ENCODE data around the gene AFF1. TPM values are rescaled to one million over a fixed set of nuclear protein-coding genes. Genes with fewer than 3 reads are reported as not detected.
"Not testable (repeated sequence)": the region's sequence is repeated elsewhere in the genome, so short reads cannot be mapped to it uniquely, and the experiment has no call there.

AFF1 gene
- total RNA-seq, 3 donors from 2014 or later = 67.2 to 80.5 (median 70.5) TPM

GRCh38 chr4:86980230-86980629 is 45.4 kb downstream of the AFF1 start:
- Histone ChIP-seq H3K27ac (no peak overlapping the region), H3K4me1 (no peaks in the 10 kb centered on the region), H3K9me3 (no peaks in the 10 kb centered on the region), H3K27me3 (no peaks in the 10 kb centered on the region), H3K36me3 (no peaks in the 10 kb centered on the region), H3K4me3 (no peak overlapping the region)
- intact Hi-C loops (cut with DNase I; ENCODE audit: low total_unique reads) = no loop called here
- TF ChIP-seq POLR2A (IDR thresholded peaks at IDR 0.05) (no peak), POLR2AphosphoS5 (IDR thresholded peaks at IDR 0.05) (no peak), CTCF (IDR thresholded peaks at IDR 0.05) (no peak)
- DNase-seq (ENCODE audit: low spot score in 2 of 2) = no peak

- no peaks in the 10 kb centered on the region for H3K9me3 ChIP-seq
- DNase-seq (ENCODE audit: low spot score in 2 of 2) = no peak
- no peak overlapping the region for H3K4me3 ChIP-seq
- H3K27me3 ChIP-seq = no peaks in the 10 kb centered on the region
- no peak for TF ChIP-seq POLR2A (IDR thresholded peaks at IDR 0.05)
- TF ChIP-seq POLR2AphosphoS5 (IDR thresholded peaks at IDR 0.05) = no peak
- TF ChIP-seq CTCF (IDR thresholded peaks at IDR 0.05) = no peak
- no peaks in the 10 kb centered on the region for H3K36me3 ChIP-seq
- no peaks in the 10 kb centered on the region for H3K4me1 ChIP-seq
- H3K27ac ChIP-seq = no peak overlapping the region
- intact Hi-C loops (cut with DNase I; ENCODE audit: low total_unique reads) = no loop called here
Measured at GRCh38 chr4:86981789-86982188, 47.0 kb downstream of the AFF1 start.

- H3K4me1 ChIP-seq; intact Hi-C loops (cut with DNase I; ENCODE audit: low total_unique reads); H3K36me3 ChIP-seq; DNase-seq (ENCODE audit: low spot score in 2 of 2); H3K27ac ChIP-seq; H3K27me3 ChIP-seq; H3K4me3 ChIP-seq; H3K9me3 ChIP-seq: not testable (repeated sequence)
Measured at GRCh38 chr4:86985852-86986251, 51.0 kb downstream of the AFF1 start.

- DNase-seq (ENCODE audit: low spot score in 2 of 2); H3K27me3 ChIP-seq; H3K4me3 ChIP-seq; H3K27ac ChIP-seq; intact Hi-C loops (cut with DNase I; ENCODE audit: low total_unique reads); H3K9me3 ChIP-seq; H3K4me1 ChIP-seq; H3K36me3 ChIP-seq: not testable (repeated sequence)
Measured at GRCh38 chr4:86989658-86990057, 54.8 kb downstream of the AFF1 start.

- no peaks in the 10 kb centered on the region for H3K9me3 ChIP-seq
- TF ChIP-seq POLR2AphosphoS5 (IDR thresholded peaks at IDR 0.05) (no peak), POLR2A (IDR thresholded peaks at IDR 0.05) (no peak), CTCF (IDR thresholded peaks at IDR 0.05) (no peak)
- no peak overlapping the region for H3K4me3 ChIP-seq
- H3K27ac ChIP-seq = no peak overlapping the region
- intact Hi-C loops (cut with DNase I; ENCODE audit: low total_unique reads) = no loop called here
- H3K27me3 ChIP-seq = no peaks in the 10 kb centered on the region
- no peak for DNase-seq (ENCODE audit: low spot score in 2 of 2)
- no peaks in the 10 kb centered on the region for H3K36me3 ChIP-seq
- H3K4me1 ChIP-seq = no peaks in the 10 kb centered on the region
Measured at GRCh38 chr4:86990510-86990909, 55.7 kb downstream of the AFF1 start.

- no peaks in the 10 kb centered on the region for H3K9me3 ChIP-seq
- intact Hi-C loops (cut with DNase I; ENCODE audit: low total_unique reads) = no loop called here
Measured at GRCh38 chr4:86991994-86992393, 57.2 kb downstream of the AFF1 start.

More at GRCh38 chr4:86991994-86992393, 57.2 kb downstream of the AFF1 start:
- H3K27ac ChIP-seq = no peak overlapping the region
- H3K4me3 ChIP-seq = no peak overlapping the region
- no peak for DNase-seq (ENCODE audit: low spot score in 2 of 2)
- no peaks in the 10 kb centered on the region for H3K36me3 ChIP-seq
- H3K27me3 ChIP-seq = no peaks in the 10 kb centered on the region
- H3K4me1 ChIP-seq = no peaks in the 10 kb centered on the region
- TF ChIP-seq POLR2AphosphoS5 (IDR thresholded peaks at IDR 0.05) (no peak), CTCF (IDR thresholded peaks at IDR 0.05) (no peak), POLR2A (IDR thresholded peaks at IDR 0.05) (no peak)
